GM23248 (cell line): ENCODE data around the gene PRKCQ. TPM values are rescaled to one million over a fixed set of nuclear protein-coding genes. Genes with fewer than 3 reads are reported as not detected.
"Not testable (repeated sequence)": the region's sequence is repeated elsewhere in the genome, so short reads cannot be mapped to it uniquely, and the experiment has no call there.

ENCODE experiments used
- DNase-seq: peaks from one replicate; pipeline ENCODE4 v3.0.0-alpha.2; 2015
- H2AFZ ChIP-seq: fragments of 200-600 bp; sonication (generic); 2 replicates; pipeline ENCODE4 v1.6.1; 2016; ENCODE audit warnings: antibody characterized with exemption
- H3F3A ChIP-seq: fragments of 200-600 bp; sonication (generic); 2 replicates; pipeline ENCODE4 v1.6.1; 2016; ENCODE audit warnings: mild to moderate bottlenecking, antibody characterized with exemption, mixed run types; ENCODE audit not compliant: insufficient read depth
- H3K27ac ChIP-seq: fragments of 200-600 bp; sonication (generic); 2 replicates; pipeline ENCODE4 v1.5.1; 2016; ENCODE audit warnings: mild to moderate bottlenecking
- H3K27me3 ChIP-seq: fragments of 200-600 bp; sonication (generic); replicated peaks from 2 replicates; pipeline ENCODE4 v1.6.1; 2016; ENCODE audit warnings: mild to moderate bottlenecking; ENCODE audit not compliant: insufficient read depth
- H3K36me3 ChIP-seq: fragments of 200-600 bp; sonication (generic); 2 replicates; pipeline ENCODE4 v1.6.1; 2016; ENCODE audit warnings: low read depth, mild to moderate bottlenecking
- H3K4me1 ChIP-seq: fragments of 200-600 bp; sonication (generic); 2 replicates; pipeline ENCODE4 v1.6.1; 2016; ENCODE audit warnings: mild to moderate bottlenecking; ENCODE audit not compliant: insufficient read depth
- H3K4me2 ChIP-seq: fragments of 200-600 bp; sonication (generic); one replicate; pipeline ENCODE4 v1.6.1; 2016; ENCODE audit warnings: mild to moderate bottlenecking; ENCODE audit not compliant: unreplicated experiment
- H3K4me3 ChIP-seq: fragments of 200-600 bp; sonication (generic); 2 replicates; pipeline ENCODE4 v1.5.1; 2016; ENCODE audit warnings: mild to moderate bottlenecking
- H3K79me2 ChIP-seq: fragments of 200-600 bp; sonication (generic); 2 replicates; pipeline ENCODE4 v1.6.1; 2016; ENCODE audit warnings: mild to moderate bottlenecking; ENCODE audit not compliant: insufficient read depth
- H3K9ac ChIP-seq: fragments of 200-600 bp; sonication (generic); 2 replicates; pipeline ENCODE4 v1.6.1; 2016; ENCODE audit warnings: mild to moderate bottlenecking
- H3K9me2 ChIP-seq: fragments of 200-600 bp; sonication (generic); 2 replicates; pipeline ENCODE4 v1.6.1; 2016; ENCODE audit warnings: mixed run types, mild to moderate bottlenecking, moderate library complexity; ENCODE audit not compliant: insufficient read depth
- H3K9me3 ChIP-seq: fragments of 200-600 bp; sonication (generic); one replicate; pipeline ENCODE4 v1.6.1; 2017; ENCODE audit warnings: low read depth
- H4K20me1 ChIP-seq: fragments of 200-600 bp; sonication (generic); 2 replicates; pipeline ENCODE4 v1.6.0; 2016; ENCODE audit not compliant: insufficient read depth
- EZH2 ChIP-seq: fragments of 200-600 bp; sonication (generic); IDR thresholded peaks from 2 replicates; pipeline ENCODE4 v1.6.1; 2018; ENCODE audit warnings: antibody characterized with exemption, mild to moderate bottlenecking; ENCODE audit not compliant: insufficient read depth, poor library complexity, severe bottlenecking
- EZH2phosphoT487 ChIP-seq: fragments of 200-600 bp; sonication (generic); IDR thresholded peaks from 2 replicates; pipeline ENCODE4 v1.6.1; 2018; ENCODE audit warnings: antibody characterized with exemption, moderate library complexity, mild to moderate bottlenecking, low read depth; ENCODE audit not compliant: insufficient read depth
- WGBS, 2 experiments: methylation state at CpG; one replicate each; pipeline ENCODE4 v1.1.6; 2015 to 2017; ENCODE audit warnings: low lambda C conversion rate in 2 of 2, low coverage in 1 of 2; ENCODE audit errors: missing lambda C conversion rate in 2 of 2; 5-methylcytosine and 5-hydroxymethylcytosine counted together
- in situ Hi-C: fragments of 300-500 bp; cut with MboI; formaldehyde crosslinking; loops from 2 replicates; pipeline ENCODE4 v1.15.0; 2020
- polyA plus RNA-seq: library from polyadenylated mRNA; unstranded; fragments of >200 nt; fragmentation: Nextera tagmentation; extraction: Ambion mirVana; gene quantifications from 2 replicates; pipeline ENCODE4 v1.2.1, GENCODE V29; 2016
- total RNA-seq: library from RNA; depleted of rRNA; stranded (reverse); fragments of >200 nt; shearing (Covaris generic); gene quantifications from 2 replicates; pipeline ENCODE4 v1.2.3, GENCODE V29; 2014

Gene PRKCQ
- total and polyA plus RNA-seq, 2 experiments from 2014 or later: not detected

- in situ Hi-C loops: no loop called here
Measured at GRCh38 chr10:6582298-6582697, 2.2 kb upstream of the PRKCQ start.

DNA sequence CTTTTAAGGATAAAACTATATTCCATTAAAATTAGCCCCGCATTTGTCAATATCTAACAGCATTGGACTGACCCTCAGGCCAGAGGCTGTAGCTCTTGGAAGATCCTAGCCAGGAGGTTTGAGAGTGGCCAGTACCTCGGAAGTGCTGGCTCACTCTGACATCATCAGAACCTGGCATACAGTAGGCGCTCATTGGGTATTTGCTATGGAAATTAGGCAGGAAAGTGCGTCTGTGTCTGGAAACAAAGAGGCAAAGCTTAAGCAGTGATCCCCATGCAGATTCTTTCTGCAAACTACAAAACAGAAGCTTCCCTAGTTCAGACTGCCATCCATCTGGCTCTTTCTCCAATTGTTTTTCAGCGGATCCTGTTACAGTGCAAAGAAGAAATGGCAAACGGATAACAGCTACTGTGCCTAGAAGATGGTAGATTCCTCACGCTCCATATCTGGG is 1.7 kb upstream of the PRKCQ start:
- Histone ChIP-seq H3K9me2 (no peaks in the 10 kb centered on the region), H3K9me3 (no peaks in the 10 kb centered on the region), H3K27me3 (peaks cover 32% of the 10 kb centered on the region), H3K36me3 (no peaks in the 10 kb centered on the region), H3F3A (no peaks in the 10 kb centered on the region), H3K4me2 (no peak overlapping the region), H3K4me1 (no peaks in the 10 kb centered on the region), H3K9ac (no peak overlapping the region), H3K79me2 (no peaks in the 10 kb centered on the region), H4K20me1 (no peaks in the 10 kb centered on the region), H3K4me3 (no peak overlapping the region), H2AFZ (no peak overlapping the region), H3K27ac (no peak overlapping the region)
- 59 to 68% methylated on average over 7 of the region's 7 CpGs for WGBS, 2 experiments
- TF ChIP-seq EZH2 (no peak), EZH2phosphoT487 (no peak)
- in situ Hi-C loops: no loop called here
- DNase-seq: no peak

More at GRCh38 chr10:6582298-6582697, 2.2 kb upstream of the PRKCQ start:
- H4K20me1 ChIP-seq: no peaks in the 10 kb centered on the region
- H3K27ac ChIP-seq: no peak overlapping the region
- no peaks in the 10 kb centered on the region for H3F3A ChIP-seq
- no peaks in the 10 kb centered on the region for H3K9me3 ChIP-seq
- no peaks in the 10 kb centered on the region for H3K4me1 ChIP-seq
- H3K27me3 ChIP-seq: peaks cover 27% of the 10 kb centered on the region
- no peaks in the 10 kb centered on the region for H3K9me2 ChIP-seq
- H3K4me3 ChIP-seq: no peak overlapping the region
- no peak overlapping the region for H3K4me2 ChIP-seq
- H2AFZ ChIP-seq: no peak overlapping the region
- WGBS, 2 experiments: 60 to 69% methylated on average over 5 of the region's 5 CpGs
- H3K36me3 ChIP-seq: no peaks in the 10 kb centered on the region
- TF ChIP-seq EZH2 (no peak), EZH2phosphoT487 (no peak)
- DNase-seq: no peak
- H3K79me2 ChIP-seq: no peaks in the 10 kb centered on the region
- no peak overlapping the region for H3K9ac ChIP-seq

- H3K9me2 ChIP-seq, H3K9me3 ChIP-seq, H3K9ac ChIP-seq, H3K27ac ChIP-seq, H2AFZ ChIP-seq, H3K4me2 ChIP-seq, H3K36me3 ChIP-seq, H3K4me3 ChIP-seq, H4K20me1 ChIP-seq, in situ Hi-C loops, H3F3A ChIP-seq, DNase-seq, H3K79me2 ChIP-seq, H3K4me1 ChIP-seq: not testable (repeated sequence)
- 53 to 57% methylated on average over 7 of the region's 7 CpGs for WGBS, 2 experiments
- peaks cover 32% of the 10 kb centered on the region for H3K27me3 ChIP-seq
Measured at GRCh38 chr10:6581223-6581622, 1.1 kb upstream of the PRKCQ start.

DNA sequence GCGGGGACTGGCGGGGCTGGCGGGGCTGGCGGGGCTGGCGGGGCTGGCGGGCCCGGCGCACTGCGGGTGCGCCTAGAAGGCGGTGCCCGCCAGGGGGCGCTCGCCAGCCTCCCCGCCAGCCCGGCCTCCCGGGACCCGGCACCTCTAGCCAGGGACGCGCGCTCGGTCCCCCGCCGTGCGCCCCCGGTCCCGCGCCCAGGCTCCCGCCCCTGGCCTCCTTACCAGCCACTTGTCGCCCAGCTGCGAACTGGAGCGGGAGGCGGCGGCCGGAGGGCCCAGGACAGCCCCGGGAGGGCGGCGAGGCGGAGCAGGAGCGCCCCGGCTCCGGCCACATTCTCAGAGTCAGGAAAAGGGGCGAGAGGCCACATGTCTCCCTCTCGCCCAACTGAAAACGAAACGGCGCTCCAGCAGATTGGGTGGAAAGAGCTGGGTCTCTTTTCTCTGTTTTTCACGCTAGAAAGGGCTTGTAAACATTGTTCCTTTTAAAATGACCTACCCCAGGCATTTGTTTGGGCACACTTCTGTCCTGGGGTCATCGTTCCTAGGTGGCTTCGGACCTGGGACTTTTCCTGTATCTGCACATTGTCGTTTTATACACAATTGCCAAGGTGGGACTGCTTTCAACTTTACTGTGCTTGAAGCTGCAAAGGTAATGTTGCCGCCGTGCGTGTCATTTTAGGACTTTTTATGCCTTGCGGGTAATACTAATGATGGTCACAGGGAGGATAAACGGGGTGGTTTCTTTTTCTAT is 378 bp upstream of the PRKCQ start:
- no peaks in the 10 kb centered on the region for H4K20me1 ChIP-seq
- H3K9ac ChIP-seq: no peak overlapping the region
- no peaks in the 10 kb centered on the region for H3K4me1 ChIP-seq
- DNase-seq: peak; percentile 63
- peak overlapping the region; percentile 83 for H3K4me2 ChIP-seq
- no peaks in the 10 kb centered on the region for H3F3A ChIP-seq
- no peaks in the 10 kb centered on the region for H3K79me2 ChIP-seq
- TF ChIP-seq EZH2 (no peak), EZH2phosphoT487 (no peak)
- H3K4me3 ChIP-seq: peak overlapping the region; percentile 80
- WGBS, 2 experiments: 8 to 12% methylated on average over 27 to 44 of the region's 56 CpGs
- H3K27me3 ChIP-seq: peaks cover 32% of the 10 kb centered on the region
- H3K9me3 ChIP-seq: no peaks in the 10 kb centered on the region
- H3K36me3 ChIP-seq: no peaks in the 10 kb centered on the region
- peak overlapping the region; percentile 84 for H2AFZ ChIP-seq
- H3K27ac ChIP-seq: no peak overlapping the region
- H3K9me2 ChIP-seq: no peaks in the 10 kb centered on the region
- in situ Hi-C loops: no loop called here
